Measurements from ENCODE around the gene CNTNAP2. TPM values are rescaled to one million over a fixed set of nuclear protein-coding genes. Genes with fewer than 3 reads are reported as not detected.

CNTNAP2 gene
- total and polyA plus RNA-seq, 9 of the 15 experiments (the other 6 are each of a cell fraction or from before 2014, with no cell fraction given), result 0.04 to 0.62 (median 0.09) TPM; not detected in 4

- TF ChIP-seq ZNF561 (CRISPR knock-in tag; conservative IDR thresholded peaks at IDR 0.05) (no peak), ZNF277 (CRISPR knock-in tag; IDR thresholded peaks at IDR 0.05; ENCODE audit: borderline replicate concordance) (no peak), STAT5A (IDR thresholded peaks at IDR 0.05; ENCODE audit: borderline replicate concordance, low read length) (no peak), CBFA2T3 (IDR thresholded peaks at IDR 0.05) (no peak), ARID1B (IDR thresholded peaks at IDR 0.05) (no peak), ZC3H8 (IDR thresholded peaks at IDR 0.05) (no peak)
These were observed 1295.5 kb downstream of the CNTNAP2 start (continued) for GRCh38 chr7:147412109-147412508.

GRCh38 chr7:147412782-147413556 is 1296.4 kb downstream of the CNTNAP2 start:
- WGBS (ENCODE audit: insufficient coverage, low coverage, missing lambda C conversion rate), result 1% methylated on average over 8 of the region's 8 CpGs
- H4K20me1 ChIP-seq (replicated peaks; ENCODE audit: control insufficient read depth, insufficient read depth, low read length), result no peaks in the 10 kb centered on the region
- ATAC-seq (no peak), DNase-seq (ENCODE audit: extremely low read depth in 1 of 4, low spot score in 3 of 4) (no peak), FAIRE-seq (no peak)
- no peak overlapping the region for H3K4me2 ChIP-seq (ENCODE audit: insufficient read depth, low read length)
- H3K4me3 ChIP-seq, result no peak overlapping the region
- H2AFZ ChIP-seq (ENCODE audit: low read depth, low read length), result no peak overlapping the region
- intact Hi-C loops (cut with micrococcal nuclease), result no loop called here
- ChIA-PET CTCF (ENCODE audit: low intra/inter-chr PET ratio) (no interaction called here), POLR2A (no interaction called here)
- no peaks in the 10 kb centered on the region for H3K79me2 ChIP-seq (ENCODE audit: control insufficient read depth, insufficient read depth, low read length)
- H3K9ac ChIP-seq (ENCODE audit: insufficient read depth in 1 of 2, low read depth in 2 of 2, low read length in 2 of 2), result no peak overlapping the region
- no peak overlapping the region for H3K27ac ChIP-seq (ENCODE audit: extremely low read depth, low read depth, low read length)
- no peaks in the 10 kb centered on the region for H3K4me1 ChIP-seq (replicated peaks in 1 of 2; ENCODE audit: control insufficient read depth in 2 of 2, insufficient read depth in 2 of 2, low read length in 2 of 2)
- no TSS peak for BruUV-seq (replicated peaks)
- no peaks in the 10 kb centered on the region for H3K9me1 ChIP-seq (ENCODE audit: control insufficient read depth, insufficient read depth, low read length)
- H3K36me3 ChIP-seq (ENCODE audit: control insufficient read depth, insufficient read depth, low read length), result no peaks in the 10 kb centered on the region
- in situ Hi-C loops (cut with MboI), result no loop called here
- no peaks in the 10 kb centered on the region; the same call in 1 of the 2 replicates for H3K9me3 ChIP-seq (replicated peaks; ENCODE audit: control insufficient read depth, insufficient read depth, low read depth, low read length)
- no peaks in the 10 kb centered on the region for H3K27me3 ChIP-seq (ENCODE audit: control insufficient read depth in 2 of 2, insufficient read depth in 2 of 2, low read length in 2 of 2)
- TF ChIP-seq RBFOX2 (IDR thresholded peaks at IDR 0.05; ENCODE audit: low read depth, low read length) (no peak), ETV1 (tag; conservative IDR thresholded peaks at IDR 0.05; ENCODE audit: low read depth) (no peak), ATF1 (CRISPR knock-in tag; IDR thresholded peaks at IDR 0.05) (no peak), ATF1 (tag; IDR thresholded peaks at IDR 0.05) (no peak), BRF1 (IDR thresholded peaks at IDR 0.05; ENCODE audit: borderline replicate concordance, extremely low read depth, insufficient read length) (no peak)
- TF ChIP-seq, protein P1, sequence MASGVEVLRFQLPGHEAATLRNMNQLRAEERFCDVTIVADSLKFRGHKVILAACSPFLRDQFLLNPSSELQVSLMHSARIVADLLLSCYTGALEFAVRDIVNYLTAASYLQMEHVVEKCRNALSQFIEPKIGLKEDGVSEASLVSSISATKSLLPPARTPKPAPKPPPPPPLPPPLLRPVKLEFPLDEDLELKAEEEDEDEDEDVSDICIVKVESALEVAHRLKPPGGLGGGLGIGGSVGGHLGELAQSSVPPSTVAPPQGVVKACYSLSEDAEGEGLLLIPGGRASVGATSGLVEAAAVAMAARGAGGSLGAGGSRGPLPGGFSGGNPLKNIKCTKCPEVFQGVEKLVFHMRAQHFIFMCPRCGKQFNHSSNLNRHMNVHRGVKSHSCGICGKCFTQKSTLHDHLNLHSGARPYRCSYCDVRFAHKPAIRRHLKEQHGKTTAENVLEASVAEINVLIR (CRISPR knock-in tag; IDR thresholded peaks at IDR 0.05), result no peak
